Esophagus (tissue), 2 donors: Measurements from ENCODE around the gene UBR3. TPM values are rescaled to one million over a fixed set of nuclear protein-coding genes. Genes with fewer than 3 reads are reported as not detected.
"Not testable (repeated sequence)": the region's sequence is repeated elsewhere in the genome, so short reads cannot be mapped to it uniquely, and the experiment has no call there.

Source experiments
- H3K27ac ChIP-seq, 2 donors: one replicate each; pipeline ENCODE4 v1.5.1; 2013; ENCODE audit warnings: low read depth in 2 of 2, mild to moderate bottlenecking in 2 of 2, inconsistent platforms in 1 of 2, low read length in 1 of 2, moderate library complexity in 1 of 2
- H3K27me3 ChIP-seq, 2 donors: one replicate each; pipeline ENCODE4 v1.6.1; 2013; ENCODE audit warnings: low read length in 2 of 2, control low read depth in 1 of 2, mild to moderate bottlenecking in 1 of 2; ENCODE audit not compliant: insufficient read depth in 2 of 2, control insufficient read depth in 1 of 2
- H3K36me3 ChIP-seq, 2 donors: one replicate each; pipeline ENCODE4 v1.6.1; 2013; ENCODE audit warnings: low read length in 1 of 2; ENCODE audit not compliant: control insufficient read depth in 2 of 2, insufficient read depth in 2 of 2
- H3K4me1 ChIP-seq, 2 donors: one replicate each; pipeline ENCODE4 v1.6.1; 2013; ENCODE audit warnings: low read length in 1 of 2; ENCODE audit not compliant: control insufficient read depth in 2 of 2, insufficient read depth in 2 of 2
- H3K4me3 ChIP-seq, 2 donors: one replicate each; pipeline ENCODE4 v1.5.1; 2013; ENCODE audit warnings: low read length in 2 of 2, mild to moderate bottlenecking in 2 of 2, low read depth in 1 of 2, moderate library complexity in 1 of 2
- H3K9me3 ChIP-seq, 2 donors: one replicate each; pipeline ENCODE4 v1.6.1; 2013; ENCODE audit warnings: mild to moderate bottlenecking in 2 of 2, low read depth in 1 of 2, low read length in 1 of 2, moderate library complexity in 1 of 2; ENCODE audit not compliant: control insufficient read depth in 2 of 2, insufficient read depth in 1 of 2
- WGBS, 2 donors: extraction: QIAGEN DNeasy Blood & Tissue Kit; methylation state at CpG; one replicate each; pipeline ENCODE4 v1.1.7; 2013; 5-methylcytosine and 5-hydroxymethylcytosine counted together
- polyA plus RNA-seq, 2 donors: library from polyadenylated mRNA; stranded (reverse); fragments of 200-250 nt; gene quantifications; one replicate each; pipeline ENCODE4 v1.2.3, GENCODE V29; 2013
- donor health status: healthy with polysubstance abuse.
- donor health status: Bipolar disorder and iron deficiency.

Gene UBR3
- polyA plus RNA-seq, 2 donors, result 9.8 TPM

GRCh38 chr2:170095380-170095779 is 268.1 kb downstream of the UBR3 start:
- H3K4me3 ChIP-seq, result no peak overlapping the region

DNA sequence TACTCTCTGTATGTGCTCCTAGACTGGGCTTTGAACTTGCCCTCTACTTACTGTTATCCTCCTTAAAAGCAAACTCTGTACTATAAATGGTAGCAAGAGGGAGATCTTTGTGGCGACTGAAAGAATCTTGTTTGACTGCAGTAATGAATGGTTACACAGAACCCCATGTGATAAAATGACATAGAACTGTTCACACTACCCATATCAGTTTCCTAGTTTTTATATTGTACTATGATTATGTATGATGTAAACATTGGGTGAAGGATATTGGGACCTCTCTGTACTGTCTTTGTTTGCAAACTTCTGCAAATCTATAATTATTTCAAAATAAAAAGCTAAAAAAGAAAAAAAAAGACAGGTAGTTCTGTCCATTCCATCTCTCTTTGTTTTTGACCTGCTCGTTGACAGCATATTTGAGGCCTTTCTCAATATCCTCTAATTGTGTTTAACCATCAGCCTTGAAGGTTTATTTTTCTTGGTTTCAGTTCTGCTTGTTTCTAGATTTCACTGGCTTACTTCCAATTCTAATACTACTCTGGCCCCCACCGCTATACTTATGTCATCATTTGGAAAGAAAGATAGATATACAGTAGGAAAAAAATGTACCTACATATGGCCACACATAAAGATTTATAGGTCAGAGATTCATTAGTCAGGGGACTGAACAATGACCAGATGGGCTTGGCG is 271.5 kb downstream of the UBR3 start:
- 66 to 70% methylated on average over 4 of the region's 4 CpGs for WGBS, 2 donors
- Histone ChIP-seq H3K4me1 (no peaks in the 10 kb centered on the region), H3K9me3 (no peaks in the 10 kb centered on the region), H3K27me3 (no peaks in the 10 kb centered on the region), H3K36me3 (no peaks in the 10 kb centered on the region), H3K27ac (no peak overlapping the region), H3K4me3 (no peak overlapping the region)

More at GRCh38 chr2:170095380-170095779, 268.1 kb downstream of the UBR3 start:
- Histone ChIP-seq H3K4me1 (no peaks in the 10 kb centered on the region), H3K36me3 (no peaks in the 10 kb centered on the region), H3K27ac (no peak overlapping the region), H3K27me3 (no peaks in the 10 kb centered on the region), H3K9me3 (no peaks in the 10 kb centered on the region)

GRCh38 chr2:170101789-170102188 is 274.5 kb downstream of the UBR3 start:
- Histone ChIP-seq H3K4me3 (no peak overlapping the region), H3K36me3 (no peaks in the 10 kb centered on the region), H3K4me1 (no peaks in the 10 kb centered on the region), H3K27me3 (no peaks in the 10 kb centered on the region), H3K9me3 (no peaks in the 10 kb centered on the region), H3K27ac (no peak overlapping the region)
- WGBS, 2 donors, result 73% methylated on average over 3 of the region's 3 CpGs

DNA sequence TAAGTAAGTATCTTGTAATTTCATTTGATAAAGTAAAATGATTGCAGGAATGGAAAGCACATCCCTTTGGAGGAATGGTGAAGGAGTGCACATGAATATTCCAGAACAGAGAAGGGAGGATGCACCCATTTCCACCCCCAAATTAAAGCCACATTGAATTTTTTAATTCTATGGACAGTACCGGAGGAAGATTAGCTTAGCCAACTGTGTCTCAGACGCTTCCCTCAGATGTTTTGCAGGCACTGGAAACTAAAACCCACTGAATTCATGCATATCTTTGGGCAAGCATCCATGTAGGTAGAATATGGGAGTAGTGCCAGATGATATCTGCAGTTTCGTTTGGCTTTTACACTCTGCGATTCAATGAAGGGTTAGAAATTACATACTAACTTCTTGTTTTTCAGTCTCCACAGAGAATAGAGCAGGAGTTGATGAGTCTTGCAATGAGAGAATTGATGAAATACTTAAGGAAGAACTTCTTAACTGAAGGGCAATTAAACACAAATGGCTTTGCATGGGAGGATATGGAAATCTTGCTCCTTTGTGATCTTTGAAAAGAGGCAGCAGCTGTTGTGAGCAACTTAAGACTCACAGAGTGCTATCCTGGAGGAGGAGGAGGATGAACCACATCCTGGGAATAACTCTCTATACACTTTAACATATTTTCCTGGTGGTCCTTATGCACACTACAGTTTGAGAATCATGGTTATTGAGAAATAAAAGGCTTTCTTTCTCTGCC is 279.0 kb downstream of the UBR3 start:
- Histone ChIP-seq H3K36me3 (no peaks in the 10 kb centered on the region), H3K27ac (no peak overlapping the region), H3K4me1 (no peaks in the 10 kb centered on the region), H3K9me3 (no peaks in the 10 kb centered on the region), H3K4me3 (no peak overlapping the region), H3K27me3 (no peaks in the 10 kb centered on the region)
- WGBS, 2 donors, result 51 to 74% methylated on average over 4 of the region's 4 CpGs

- Histone ChIP-seq H3K4me1 (no peaks in the 10 kb centered on the region), H3K27ac (no peak overlapping the region), H3K4me3 (no peak overlapping the region), H3K9me3 (no peaks in the 10 kb centered on the region), H3K36me3 (no peaks in the 10 kb centered on the region), H3K27me3 (no peaks in the 10 kb centered on the region)
- WGBS, 2 donors, result 67 to 73% methylated on average over 4 of the region's 4 CpGs
These were observed 286.1 kb downstream of the UBR3 start for GRCh38 chr2:170113168-170113894.

DNA sequence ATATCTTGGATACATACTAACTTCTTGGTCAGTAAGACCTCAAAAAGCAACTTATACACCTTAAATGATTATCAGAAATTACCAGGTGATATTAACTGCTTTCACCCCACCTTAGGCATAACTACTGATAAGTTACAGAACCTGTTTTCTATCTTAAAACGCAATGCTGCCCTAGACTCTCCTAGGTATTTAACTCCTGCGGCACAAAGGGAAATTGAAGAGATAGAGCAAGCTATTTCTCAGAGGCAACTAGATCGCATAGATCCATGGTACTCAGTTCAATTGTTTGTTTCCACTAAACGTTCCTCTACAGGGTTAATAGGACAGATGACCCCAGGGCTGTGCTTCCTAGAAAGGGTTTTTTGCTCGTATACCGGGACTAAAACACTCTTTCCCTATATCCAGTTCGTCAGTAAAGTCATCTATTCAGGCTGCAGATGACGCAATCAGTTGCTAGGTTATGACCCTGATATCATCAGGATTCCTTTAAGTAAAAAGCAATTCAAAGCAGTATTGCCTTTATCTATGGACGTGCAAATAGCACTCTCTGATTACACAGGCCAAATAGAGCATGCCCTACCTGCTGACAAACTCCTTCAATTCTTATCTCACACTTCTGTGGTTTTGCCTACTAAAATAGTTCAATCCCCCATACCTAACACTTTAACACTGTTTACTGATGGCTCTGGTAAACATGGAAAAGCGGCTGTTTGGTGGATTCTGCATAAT is 288.4 kb downstream of the UBR3 start:
- WGBS, 2 donors, result 55 to 60% methylated on average over 10 of the region's 10 CpGs
- H3K27me3 ChIP-seq, result no peaks in the 10 kb centered on the region
- H3K4me1 ChIP-seq, result no peaks in the 10 kb centered on the region
- no peak overlapping the region for H3K27ac ChIP-seq
- H3K9me3 ChIP-seq, result no peaks in the 10 kb centered on the region
- H3K4me3 ChIP-seq, result no peak overlapping the region
- no peaks in the 10 kb centered on the region for H3K36me3 ChIP-seq

DNA sequence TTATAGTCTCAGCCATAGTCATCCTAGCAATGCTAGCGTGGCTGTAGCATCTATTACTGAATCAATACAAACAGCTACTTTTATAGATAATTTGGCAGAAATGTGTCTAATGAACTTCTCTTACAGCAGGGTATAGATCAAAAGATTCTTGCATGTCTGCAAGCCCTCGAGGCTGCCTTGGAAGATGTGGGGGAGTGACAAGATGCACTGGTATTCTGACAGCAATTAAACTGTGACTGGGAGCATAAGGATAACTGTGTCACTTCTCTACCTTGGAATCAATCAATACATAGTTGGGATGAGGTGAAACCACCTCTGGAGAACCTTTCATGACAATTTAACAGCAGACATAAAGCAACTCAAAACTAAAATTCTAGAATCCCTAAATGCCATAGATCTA is 291.4 kb downstream of the UBR3 start:
- no peaks in the 10 kb centered on the region for H3K4me1 ChIP-seq
- no peak overlapping the region for H3K4me3 ChIP-seq
- 65 to 78% methylated on average over 2 of the region's 2 CpGs for WGBS, 2 donors

DNA sequence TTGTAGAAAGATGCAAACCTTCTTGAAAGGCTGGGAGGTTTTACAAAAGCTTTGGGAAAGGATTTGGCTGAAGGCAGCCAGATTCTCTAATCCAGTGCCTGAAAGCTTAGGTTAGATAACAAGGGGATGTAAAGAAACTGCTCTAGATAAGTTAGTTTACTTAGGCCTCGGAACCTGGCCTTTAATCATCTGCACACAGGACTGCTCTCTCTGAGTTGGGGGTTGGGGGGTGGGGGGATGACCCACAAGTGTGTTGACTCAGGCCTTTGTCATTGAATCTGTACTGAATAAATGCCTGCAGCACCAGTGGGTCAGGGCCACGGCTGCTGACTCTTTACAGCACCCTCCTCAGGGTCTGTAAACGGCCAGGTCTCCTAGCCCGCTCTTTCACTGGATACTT is 292.1 kb downstream of the UBR3 start:
- WGBS, 2 donors, result 85% methylated on average over 4 of the region's 4 CpGs

More for the DNA sequence above, 291.4 kb downstream of the UBR3 start:
- Histone ChIP-seq H3K36me3 (no peaks in the 10 kb centered on the region), H3K27ac (no peak overlapping the region), H3K9me3 (no peaks in the 10 kb centered on the region), H3K27me3 (no peaks in the 10 kb centered on the region)

GRCh38 chr2:170121689-170122088 is 294.4 kb downstream of the UBR3 start:
- no peak overlapping the region for H3K4me3 ChIP-seq
- H3K27me3 ChIP-seq, result no peaks in the 10 kb centered on the region
- 98 to 100% methylated on average over 1 of the region's 1 CpG for WGBS, 2 donors
- no peaks in the 10 kb centered on the region for H3K9me3 ChIP-seq
- peaks cover 0 to 2% of the 10 kb centered on the region in 2 donors for H3K4me1 ChIP-seq
- no peaks in the 10 kb centered on the region for H3K36me3 ChIP-seq
- no peak overlapping the region for H3K27ac ChIP-seq

More for the DNA sequence above, 292.1 kb downstream of the UBR3 start:
- H3K27me3 ChIP-seq, H3K4me3 ChIP-seq, H3K36me3 ChIP-seq, H3K27ac ChIP-seq, H3K4me1 ChIP-seq, H3K9me3 ChIP-seq: not testable (repeated sequence)
